OCI-LY1 (cell line): ENCODE measurements around the gene GALNTL6.

Experiments used
- H2AFZ ChIP-seq: fragments of 200-600 bp; sonication (generic), shearing (Covaris generic); 2 replicates; pipeline ENCODE4 v1.6.0; 2014; ENCODE audit warnings: antibody characterized with exemption, mild to moderate bottlenecking, low read length
- H3F3A ChIP-seq: fragments of 200-600 bp; sonication (generic), shearing (Covaris generic); 2 replicates; pipeline ENCODE4 v1.6.0; 2014; ENCODE audit warnings: mild to moderate bottlenecking, antibody characterized with exemption, low read length, moderate library complexity; ENCODE audit not compliant: insufficient read depth
- H3K27ac ChIP-seq: fragments of 200-600 bp; sonication (generic); 2 replicates; pipeline ENCODE4 v1.5.1; 2014; ENCODE audit warnings: low read length, mixed run types, mild to moderate bottlenecking, low read depth; ENCODE audit not compliant: poor library complexity, severe bottlenecking
- H3K27me3 ChIP-seq: fragments of 200-600 bp; sonication (generic); 2 replicates; pipeline ENCODE4 v1.6.0; 2014; ENCODE audit warnings: antibody characterized with exemption, mild to moderate bottlenecking, low read length, moderate library complexity; ENCODE audit not compliant: insufficient read depth
- H3K36me3 ChIP-seq: fragments of 200-600 bp; sonication (generic); 2 replicates; pipeline ENCODE4 v1.6.1; 2014; ENCODE audit warnings: mild to moderate bottlenecking, antibody characterized with exemption, low read length, moderate library complexity, mixed read lengths; ENCODE audit not compliant: insufficient read depth
- H3K4me1 ChIP-seq: fragments of 200-600 bp; sonication (generic); 2 replicates; pipeline ENCODE4 v1.5.1; 2014; ENCODE audit warnings: mild to moderate bottlenecking, low read length, moderate library complexity; ENCODE audit not compliant: insufficient read depth, severe bottlenecking
- H3K4me2 ChIP-seq: fragments of 200-600 bp; sonication (generic), shearing (Covaris generic); 2 replicates; pipeline ENCODE4 v1.6.1; 2014; ENCODE audit warnings: low read length
- H3K4me3 ChIP-seq: fragments of 200-600 bp; sonication (generic); 2 replicates; pipeline ENCODE4 v1.5.1; 2014; ENCODE audit warnings: low read length, low read depth, mild to moderate bottlenecking, mixed read lengths; ENCODE audit not compliant: poor library complexity, severe bottlenecking
- H3K79me2 ChIP-seq: fragments of 200-600 bp; shearing (Covaris generic); 2 replicates; pipeline ENCODE4 v1.6.1; 2016; ENCODE audit warnings: mixed run types, low read length, mixed read lengths; ENCODE audit not compliant: insufficient read depth
- H3K9ac ChIP-seq: fragments of 200-600 bp; sonication (generic), shearing (Covaris generic); 2 replicates; pipeline ENCODE4 v1.6.1; 2014; ENCODE audit warnings: mild to moderate bottlenecking, low read length, mixed read lengths
- H3K9me2 ChIP-seq: fragments of 200-600 bp; sonication (generic), shearing (Covaris generic); 2 replicates; pipeline ENCODE4 v1.6.1; 2014; ENCODE audit warnings: low read depth, mild to moderate bottlenecking, low read length, mixed read lengths
- H3K9me3 ChIP-seq: fragments of 200-600 bp; shearing (Covaris generic); 2 replicates; pipeline ENCODE4 v1.6.1; 2014; ENCODE audit warnings: low read length, mixed read lengths
- H4K20me1 ChIP-seq: fragments of 200-600 bp; sonication (generic), shearing (Covaris generic); 2 replicates; pipeline ENCODE4 v1.6.0; 2016; ENCODE audit warnings: mild to moderate bottlenecking, low read length; ENCODE audit not compliant: insufficient read depth
- CTCF ChIP-seq: fragments of 200-600 bp; sonication (generic), shearing (Covaris generic); IDR thresholded peaks from 2 replicates; pipeline ENCODE4 v1.5.1; 2017; ENCODE audit warnings: mild to moderate bottlenecking, antibody characterized with exemption, low read length, moderate library complexity, mixed read lengths
- EZH2 ChIP-seq: fragments of 200-600 bp; sonication (generic), shearing (Covaris generic); IDR thresholded peaks from 2 replicates; pipeline ENCODE4 v1.8.0; 2017; ENCODE audit warnings: borderline replicate concordance, mixed run types, mild to moderate bottlenecking, antibody characterized with exemption, low read length, moderate library complexity, mixed read lengths

Gene GALNTL6

GRCh38 chr4:172983014-172983413 is 1169.8 kb downstream of the GALNTL6 start:
- Histone ChIP-seq H3K4me1 (no peaks in the 10 kb centered on the region), H4K20me1 (no peaks in the 10 kb centered on the region), H3K36me3 (no peaks in the 10 kb centered on the region), H2AFZ (no peak overlapping the region), H3K27me3 (no peaks in the 10 kb centered on the region), H3K9me3 (no peaks in the 10 kb centered on the region), H3K9me2 (no peaks in the 10 kb centered on the region), H3F3A (no peaks in the 10 kb centered on the region), H3K4me2 (no peak overlapping the region), H3K9ac (no peak overlapping the region), H3K27ac (no peak overlapping the region), H3K4me3 (no peak overlapping the region), H3K79me2 (no peaks in the 10 kb centered on the region)
- TF ChIP-seq CTCF = no peak
- no peak for TF ChIP-seq EZH2

- Histone ChIP-seq H3K9me2 (no peaks in the 10 kb centered on the region), H3K27me3 (no peaks in the 10 kb centered on the region), H4K20me1 (no peaks in the 10 kb centered on the region), H3K9ac (no peak overlapping the region), H3K4me3 (no peak overlapping the region), H3K36me3 (no peaks in the 10 kb centered on the region), H2AFZ (no peak overlapping the region), H3K79me2 (no peaks in the 10 kb centered on the region), H3K9me3 (no peaks in the 10 kb centered on the region), H3K4me1 (no peaks in the 10 kb centered on the region), H3K4me2 (no peak overlapping the region), H3F3A (no peaks in the 10 kb centered on the region), H3K27ac (no peak overlapping the region)
- no peak for TF ChIP-seq EZH2
- TF ChIP-seq CTCF = no peak
Observed at GRCh38 chr4:172983631-172984030, 1170.4 kb downstream of the GALNTL6 start.

GRCh38 chr4:172985552-172985951 is 1172.3 kb downstream of the GALNTL6 start:
- Histone ChIP-seq H2AFZ (no peak overlapping the region), H3K9ac (no peak overlapping the region)

GRCh38 chr4:172986114-172986513 is 1172.9 kb downstream of the GALNTL6 start:
- Histone ChIP-seq H2AFZ (no peak overlapping the region), H3K9ac (no peak overlapping the region), H3K4me2 (no peak overlapping the region), H3K9me3 (no peaks in the 10 kb centered on the region), H4K20me1 (no peaks in the 10 kb centered on the region), H3K4me1 (no peaks in the 10 kb centered on the region), H3F3A (no peaks in the 10 kb centered on the region), H3K27me3 (no peaks in the 10 kb centered on the region), H3K79me2 (no peaks in the 10 kb centered on the region), H3K36me3 (no peaks in the 10 kb centered on the region), H3K27ac (no peak overlapping the region), H3K4me3 (no peak overlapping the region), H3K9me2 (no peaks in the 10 kb centered on the region)
- TF ChIP-seq EZH2 (no peak), CTCF (no peak)

More at GRCh38 chr4:172985552-172985951, 1172.3 kb downstream of the GALNTL6 start:
- no peaks in the 10 kb centered on the region for H3K79me2 ChIP-seq
- H3K27me3 ChIP-seq = no peaks in the 10 kb centered on the region
- no peaks in the 10 kb centered on the region for H4K20me1 ChIP-seq
- no peaks in the 10 kb centered on the region for H3K4me1 ChIP-seq
- H3K4me2 ChIP-seq = no peak overlapping the region
- H3K4me3 ChIP-seq = no peak overlapping the region
- no peaks in the 10 kb centered on the region for H3F3A ChIP-seq
- H3K9me3 ChIP-seq = no peaks in the 10 kb centered on the region
- H3K27ac ChIP-seq = no peak overlapping the region
- no peak for TF ChIP-seq EZH2
- H3K9me2 ChIP-seq = no peaks in the 10 kb centered on the region
- no peaks in the 10 kb centered on the region for H3K36me3 ChIP-seq
